Endothelial cell of umbilical vein (primary cell): ENCODE data around the gene SLC5A10. TPM values are rescaled to one million over a fixed set of nuclear protein-coding genes. Genes with fewer than 3 reads are reported as not detected.

ENCODE experiments used
- BruUV-seq: library from RNA; stranded (reverse); fragments of 400-500 nt; replicated peaks from 2 replicates; lab custom pipeline; 2021; lab: Mats Ljungman, UMichigan
- CTCF ChIA-PET: fragments of 300-600, 350-600 bp; sonication (Branson Sonifier 250); formaldehyde crosslinking; loops from one replicate; lab custom pipeline; 2021; ENCODE audit warnings: antibody characterized with exemption, inconsistent platforms; lab: Charles Lee
- POLR2A ChIA-PET: fragments of 300-600, 350-600 bp; sonication (Branson Sonifier 250); formaldehyde crosslinking; loops from one replicate; lab custom pipeline; 2021; ENCODE audit warnings: antibody characterized with exemption, inconsistent platforms; lab: Charles Lee
- DNase-seq: peaks from one replicate; pipeline ENCODE4 v3.0.0-alpha.2; 2011; ENCODE audit warnings: low read depth, low spot score
- FAIRE-seq: peaks from 2 replicates; lab custom pipeline; 2011; peaks lifted over from hg19 to GRCh38; lab: Jason Lieb, UNC
- H2AFZ ChIP-seq: 2 replicates; pipeline ENCODE4 v1.6.0; 2012; ENCODE audit warnings: low read depth, low read length, control low read depth, inconsistent platforms
- H3K27ac ChIP-seq: 2 replicates; pipeline ENCODE4 v1.5.1; 2011; ENCODE audit warnings: low read depth, mild to moderate bottlenecking, control low read depth, low read length, moderate library complexity; ENCODE audit not compliant: insufficient read depth
- H3K27me3 ChIP-seq, 2 experiments: 2 replicates each; pipeline versions ENCODE4 v1.6.0 to v1.6.1; 2011; ENCODE audit warnings: low read length in 2 of 2, mixed read lengths in 1 of 2; ENCODE audit not compliant: control insufficient read depth in 2 of 2, insufficient read depth in 2 of 2
- H3K36me3 ChIP-seq, 2 experiments: 2 replicates in 1 of 2; 3 replicates in 1 of 2; pipeline ENCODE4 v1.5.1; 2011; ENCODE audit warnings: low read length in 2 of 2, mild to moderate bottlenecking in 1 of 2, moderate library complexity in 1 of 2; ENCODE audit not compliant: control insufficient read depth in 2 of 2, insufficient read depth in 2 of 2; ENCODE audit errors: extremely low read depth in 1 of 2
- H3K4me1 ChIP-seq: 3 replicates; pipeline ENCODE4 v1.5.1; 2011; ENCODE audit warnings: mild to moderate bottlenecking, low read length; ENCODE audit not compliant: control insufficient read depth, insufficient read depth; ENCODE audit errors: extremely low read depth
- H3K4me2 ChIP-seq: 2 replicates; pipeline ENCODE4 v1.6.1; 2011; ENCODE audit warnings: low read length, control low read depth, mixed read lengths; ENCODE audit not compliant: insufficient read depth
- H3K4me3 ChIP-seq, 3 experiments: fragments of 200-600 bp in 1 of 3; sonication (generic), shearing (Covaris generic) in 1 of 3; replicated peaks in 1 of 3; 2 replicates each; pipeline ENCODE4 v1.5.1; 2011 to 2016; ENCODE audit warnings: control low read depth in 3 of 3, low read length in 3 of 3, mild to moderate bottlenecking in 2 of 3, inconsistent platforms in 1 of 3, low read depth in 1 of 3, moderate library complexity in 1 of 3; ENCODE audit not compliant: insufficient read depth in 1 of 3
- H3K79me2 ChIP-seq: 2 replicates; pipeline ENCODE4 v1.6.0; 2012; ENCODE audit warnings: low read length, inconsistent platforms; ENCODE audit not compliant: control insufficient read depth, insufficient read depth
- H3K9ac ChIP-seq: replicated peaks from 2 replicates; pipeline ENCODE3; 2011; ENCODE audit warnings: low read length, control low read depth; ENCODE audit not compliant: insufficient read depth; ENCODE audit errors: extremely low read depth
- H3K9me1 ChIP-seq: replicated peaks from 3 replicates; pipeline ENCODE4 v1.6.0; 2011; ENCODE audit warnings: mild to moderate bottlenecking, low read length; ENCODE audit not compliant: control insufficient read depth, insufficient read depth; ENCODE audit errors: extremely low read depth
- H3K9me3 ChIP-seq: replicated peaks from 2 replicates; pipeline ENCODE4 v1.5.1; 2012; ENCODE audit warnings: low read length, inconsistent platforms; ENCODE audit not compliant: control insufficient read depth, insufficient read depth
- H4K20me1 ChIP-seq: replicated peaks from 2 replicates; pipeline ENCODE3; 2011; ENCODE audit warnings: mild to moderate bottlenecking, low read length; ENCODE audit not compliant: control insufficient read depth, insufficient read depth; ENCODE audit errors: extremely low read depth
- EZH2 ChIP-seq: IDR thresholded peaks from 2 replicates; pipeline ENCODE4 v1.6.1; 2012; ENCODE audit warnings: borderline replicate concordance, low read depth, mild to moderate bottlenecking, moderate library complexity, low read length, inconsistent platforms; ENCODE audit not compliant: severe bottlenecking
- FOS ChIP-seq: IDR thresholded peaks from 2 replicates; pipeline ENCODE4 v1.6.1; 2011; ENCODE audit warnings: mild to moderate bottlenecking, low read length, moderate library complexity, borderline replicate concordance; ENCODE audit not compliant: insufficient read depth
- GATA2 ChIP-seq: IDR thresholded peaks from 2 replicates; pipeline ENCODE4 v1.7.0; 2011; ENCODE audit warnings: low read depth, mild to moderate bottlenecking, moderate library complexity, mixed read lengths, low read length; ENCODE audit not compliant: insufficient read length, insufficient read depth
- JUN ChIP-seq: IDR thresholded peaks from 2 replicates; pipeline ENCODE4 v1.6.1; 2011; ENCODE audit warnings: borderline replicate concordance, low read depth; ENCODE audit not compliant: insufficient read length, insufficient read depth
- MYC ChIP-seq: IDR thresholded peaks from one replicate; pipeline ENCODE4 v1.6.1; 2011; ENCODE audit warnings: mild to moderate bottlenecking, low read depth, low read length
- POLR2A ChIP-seq: IDR thresholded peaks from 2 replicates; pipeline ENCODE4 v1.6.1; 2012; ENCODE audit warnings: low read depth, mild to moderate bottlenecking, control low read depth, low read length
- POLR2AphosphoS5 ChIP-seq: IDR thresholded peaks from 2 replicates; pipeline ENCODE4 v1.6.1; 2012; ENCODE audit warnings: low read depth, mild to moderate bottlenecking, control low read depth, low read length, moderate library complexity; ENCODE audit not compliant: insufficient read depth
- dilution Hi-C: fragments of 300-500 bp; cut with MboI; formaldehyde crosslinking; loops from one replicate; pipeline ENCODE4 v1.15.0; 2019; ENCODE audit warnings: low sequenced_read_pairs; ENCODE audit not compliant: extremely low pct_ligation_motif_present
- intact Hi-C: fragments of 100-400 bp; cut with micrococcal nuclease; formaldehyde crosslinking; loops from one replicate; pipeline ENCODE4 v1.10.0; 2022
- polyA plus RNA-seq, 4 experiments: library from polyadenylated mRNA; depleted of rRNA in 3 of 4; stranded (reverse) in 3 of 4; unstranded in 1 of 4; fragments of >200 nt; gene quantifications; 2 replicates each; pipeline versions ENCODE4 v1.2.1 to v1.2.3, GENCODE V29; 2011 to 2012; ENCODE audit warnings: missing spikeins in 1 of 4
- total RNA-seq: library from RNA; stranded (reverse); gene quantifications from 2 replicates; pipeline ENCODE4 v1.2.3, GENCODE V29; 2021
- TF ChIP-seq, protein P1 (sequence below), 2 donors: IDR thresholded peaks; 1 replicate in 1 of 2; 2 replicates in 1 of 2; pipeline ENCODE4 v1.5.1; 2011; ENCODE audit warnings: low read length in 2 of 2, mild to moderate bottlenecking in 2 of 2, moderate library complexity in 2 of 2, control low read depth in 1 of 2, inconsistent platforms in 1 of 2, low read depth in 1 of 2; ENCODE audit not compliant: insufficient read depth in 1 of 2; ENCODE audit errors: extremely low read depth in 1 of 2

The SLC5A10 gene
- total and polyA plus RNA-seq, 2 donors (not counting 3 experiments of a cell fraction or from before 2014, with no cell fraction given), result not detected

DNA sequence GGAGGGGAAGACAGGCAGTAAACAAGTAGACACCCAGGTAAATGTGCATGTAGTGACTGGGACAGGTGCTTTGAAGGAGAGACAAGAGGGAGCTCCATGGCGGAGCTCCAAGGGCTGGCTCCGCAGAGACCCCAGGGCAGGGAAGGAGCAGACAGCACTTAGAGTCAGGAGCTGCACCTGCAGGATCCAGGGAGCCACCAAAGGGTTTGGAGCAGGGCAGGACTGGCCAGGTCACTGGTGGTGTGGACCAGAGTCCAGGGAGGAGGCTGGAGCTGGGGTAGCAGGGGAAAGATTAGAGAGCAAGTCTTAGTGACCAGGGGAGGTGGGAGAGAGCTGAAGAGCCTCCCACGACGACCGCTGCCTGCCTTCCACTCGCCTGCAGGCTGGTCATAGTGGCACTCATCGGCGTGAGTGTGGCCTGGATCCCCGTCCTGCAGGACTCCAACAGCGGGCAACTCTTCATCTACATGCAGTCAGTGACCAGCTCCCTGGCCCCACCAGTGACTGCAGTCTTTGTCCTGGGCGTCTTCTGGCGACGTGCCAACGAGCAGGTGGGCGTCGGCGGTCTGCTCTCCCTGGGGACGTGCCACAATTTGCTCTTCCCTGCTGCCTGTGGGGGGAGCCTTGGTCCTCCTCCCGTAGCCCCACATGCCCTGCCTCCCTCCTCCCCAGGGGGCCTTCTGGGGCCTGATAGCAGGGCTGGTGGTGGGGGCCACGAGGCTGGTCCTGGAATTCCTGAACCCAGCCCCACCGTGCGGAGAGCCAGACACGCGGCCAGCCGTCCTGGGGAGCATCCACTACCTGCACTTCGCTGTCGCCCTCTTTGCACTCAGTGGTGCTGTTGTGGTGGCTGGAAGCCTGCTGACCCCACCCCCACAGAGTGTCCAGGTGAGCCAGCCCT is 67.3 kb downstream of the SLC5A10 start:
- DNase-seq, result no peak

DNA sequence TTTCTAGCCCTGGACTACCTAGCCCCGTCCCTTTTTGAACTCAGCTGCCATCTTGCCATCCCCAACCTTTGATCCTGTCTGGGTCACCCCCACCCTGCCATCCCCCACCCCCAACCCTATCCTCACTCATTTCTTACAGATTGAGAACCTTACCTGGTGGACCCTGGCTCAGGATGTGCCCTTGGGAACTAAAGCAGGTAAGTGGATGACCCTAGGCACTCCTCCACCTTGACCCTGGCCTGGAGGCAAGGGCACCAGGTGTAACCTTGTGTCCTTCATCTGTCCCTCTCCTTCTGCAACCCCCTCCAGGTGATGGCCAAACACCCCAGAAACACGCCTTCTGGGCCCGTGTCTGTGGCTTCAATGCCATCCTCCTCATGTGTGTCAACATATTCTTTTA is 68.1 kb downstream of the SLC5A10 start:
- POLR2A ChIA-PET, result no interaction called here

More for the DNA sequence above, 67.3 kb downstream of the SLC5A10 start:
- H3K27me3 ChIP-seq, result no peaks in the 10 kb centered on the region
- H3K9me3 ChIP-seq, result no peaks in the 10 kb centered on the region
- peaks cover 4 to 17% of the 10 kb centered on the region in 2 experiments for H3K36me3 ChIP-seq
- H3K9ac ChIP-seq, result no peak overlapping the region
- POLR2A ChIA-PET, result no interaction called here
- no TSS peak for BruUV-seq
- H4K20me1 ChIP-seq, result no peaks in the 10 kb centered on the region
- dilution Hi-C loops (no loop called here), intact Hi-C loops (no loop called here)
- H3K4me1 ChIP-seq, result no peaks in the 10 kb centered on the region
- no peaks in the 10 kb centered on the region for H3K9me1 ChIP-seq
- no peak for FAIRE-seq
- no peak overlapping the region for H3K4me2 ChIP-seq
- H2AFZ ChIP-seq, result no peak overlapping the region
- no peak overlapping the region for H3K27ac ChIP-seq
- TF ChIP-seq POLR2A, result peak; percentile 33
- TF ChIP-seq GATA2, result no peak
- no peak for TF ChIP-seq EZH2
- peak; percentile 37 for TF ChIP-seq POLR2AphosphoS5
- CTCF ChIA-PET, result interaction anchor here (1.6 kb wide), 1 partner anchor 58 kb away, joined by 10 read pairs; no protein-coding TSS in a partner anchor
- no peaks in the 10 kb centered on the region for H3K79me2 ChIP-seq
- no peak overlapping the region for H3K4me3 ChIP-seq

More for the DNA sequence above, 68.1 kb downstream of the SLC5A10 start:
- Histone ChIP-seq H4K20me1 (no peaks in the 10 kb centered on the region), H2AFZ (no peak overlapping the region), H3K27me3 (no peaks in the 10 kb centered on the region), H3K9ac (no peak overlapping the region), H3K4me3 (no peak overlapping the region), H3K9me1 (no peaks in the 10 kb centered on the region), H3K27ac (no peak overlapping the region), H3K4me2 (no peak overlapping the region), H3K36me3 (peaks cover 4 to 21% of the 10 kb centered on the region in 2 experiments), H3K79me2 (no peaks in the 10 kb centered on the region), H3K9me3 (no peaks in the 10 kb centered on the region), H3K4me1 (no peaks in the 10 kb centered on the region)
- TF ChIP-seq GATA2, result no peak
- TF ChIP-seq MYC, result no peak
- TF ChIP-seq POLR2AphosphoS5, result no peak
- no peak for TF ChIP-seq JUN
- TF ChIP-seq EZH2, result no peak
- TF ChIP-seq, protein P1, sequence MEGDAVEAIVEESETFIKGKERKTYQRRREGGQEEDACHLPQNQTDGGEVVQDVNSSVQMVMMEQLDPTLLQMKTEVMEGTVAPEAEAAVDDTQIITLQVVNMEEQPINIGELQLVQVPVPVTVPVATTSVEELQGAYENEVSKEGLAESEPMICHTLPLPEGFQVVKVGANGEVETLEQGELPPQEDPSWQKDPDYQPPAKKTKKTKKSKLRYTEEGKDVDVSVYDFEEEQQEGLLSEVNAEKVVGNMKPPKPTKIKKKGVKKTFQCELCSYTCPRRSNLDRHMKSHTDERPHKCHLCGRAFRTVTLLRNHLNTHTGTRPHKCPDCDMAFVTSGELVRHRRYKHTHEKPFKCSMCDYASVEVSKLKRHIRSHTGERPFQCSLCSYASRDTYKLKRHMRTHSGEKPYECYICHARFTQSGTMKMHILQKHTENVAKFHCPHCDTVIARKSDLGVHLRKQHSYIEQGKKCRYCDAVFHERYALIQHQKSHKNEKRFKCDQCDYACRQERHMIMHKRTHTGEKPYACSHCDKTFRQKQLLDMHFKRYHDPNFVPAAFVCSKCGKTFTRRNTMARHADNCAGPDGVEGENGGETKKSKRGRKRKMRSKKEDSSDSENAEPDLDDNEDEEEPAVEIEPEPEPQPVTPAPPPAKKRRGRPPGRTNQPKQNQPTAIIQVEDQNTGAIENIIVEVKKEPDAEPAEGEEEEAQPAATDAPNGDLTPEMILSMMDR (IDR thresholded peaks at IDR 0.05; ENCODE audit: extremely low read depth in 1 of 2, insufficient read depth in 1 of 2, low read depth in 1 of 2, low read length in 2 of 2), result no peak
- no peak for TF ChIP-seq FOS
- intact Hi-C loops, result no loop called here
- FAIRE-seq (no peak), DNase-seq (no peak)
- BruUV-seq, result no TSS peak
- dilution Hi-C loops, result no loop called here
- CTCF ChIA-PET, result no interaction called here
